ENCODE measurements around the gene CPLANE1.
"Not testable (repeated sequence)": the region's sequence is repeated elsewhere in the genome, so short reads cannot be mapped to it uniquely, and the experiment has no call there.

CPLANE1 gene

GRCh38 chr5:37234288-37234687 is 14.9 kb downstream of the CPLANE1 start:
- CTCF ChIA-PET: interaction anchor here (0.7 kb wide), 1 partner anchor 51 kb away, joined by 4 read pairs; no protein-coding TSS in a partner anchor
- POLR2A ChIA-PET: no interaction called here

GRCh38 chr5:37226377-37226776 is 22.8 kb downstream of the CPLANE1 start:
- ChIA-PET CTCF (no interaction called here), POLR2A (no interaction called here)
- TF ChIP-seq SP1 (IDR thresholded peaks at IDR 0.05) (no peak), HDGF (IDR thresholded peaks at IDR 0.05; ENCODE audit: borderline replicate concordance) (no peak), FOXM1 (IDR thresholded peaks at IDR 0.05; ENCODE audit: borderline replicate concordance) (no peak)
- DNase-seq (ENCODE audit: extremely low spot score): no peak

More at GRCh38 chr5:37234288-37234687, 14.9 kb downstream of the CPLANE1 start:
- no peak for DNase-seq (ENCODE audit: extremely low spot score)
- no peak for TF ChIP-seq ZNF384 (IDR thresholded peaks at IDR 0.05)
- TF ChIP-seq LEF1 (IDR thresholded peaks at IDR 0.05; ENCODE audit: borderline replicate concordance): no peak
- no peak for TF ChIP-seq ARNT (IDR thresholded peaks at IDR 0.05)

- POLR2A ChIA-PET: no interaction called here
- CTCF ChIA-PET: no interaction called here
Observed at GRCh38 chr5:37222181-37222580, 27.0 kb downstream of the CPLANE1 start.

GRCh38 chr5:37220426-37220825 is 28.8 kb downstream of the CPLANE1 start:
- POLR2A ChIA-PET; CTCF ChIA-PET; DNase-seq (ENCODE audit: extremely low spot score): not testable (repeated sequence)

More at GRCh38 chr5:37222181-37222580, 27.0 kb downstream of the CPLANE1 start:
- no peak for DNase-seq (ENCODE audit: extremely low spot score)
- TF ChIP-seq L3MBTL2 (conservative IDR thresholded peaks at IDR 0.05): no peak
- no peak for TF ChIP-seq CTBP1 (IDR thresholded peaks at IDR 0.05; ENCODE audit: borderline replicate concordance)
- TF ChIP-seq FOXA1 (IDR thresholded peaks at IDR 0.05): no peak
- TF ChIP-seq HDGF (IDR thresholded peaks at IDR 0.05; ENCODE audit: borderline replicate concordance): no peak
- TF ChIP-seq ARNT (IDR thresholded peaks at IDR 0.05): no peak
- no peak for TF ChIP-seq BHLHE40 (IDR thresholded peaks at IDR 0.05; ENCODE audit: borderline replicate concordance)
- TF ChIP-seq TARDBP (IDR thresholded peaks at IDR 0.05): no peak
- no peak for TF ChIP-seq SP1 (IDR thresholded peaks at IDR 0.05)
- no peak for TF ChIP-seq PKNOX1 (IDR thresholded peaks at IDR 0.05)
- no peak for TF ChIP-seq SUZ12 (IDR thresholded peaks at IDR 0.05)
- no peak for TF ChIP-seq NFRKB (IDR thresholded peaks at IDR 0.05)
- no peak for TF ChIP-seq LEF1 (IDR thresholded peaks at IDR 0.05; ENCODE audit: borderline replicate concordance)

- POLR2A ChIA-PET; CTCF ChIA-PET; DNase-seq (ENCODE audit: extremely low spot score): not testable (repeated sequence)
Observed at GRCh38 chr5:37219384-37219783, 29.8 kb downstream of the CPLANE1 start.

- ChIA-PET CTCF (no interaction called here), POLR2A (no interaction called here)
- TF ChIP-seq FOXM1 (IDR thresholded peaks at IDR 0.05; ENCODE audit: borderline replicate concordance): no peak
- TF ChIP-seq HDGF (IDR thresholded peaks at IDR 0.05; ENCODE audit: borderline replicate concordance): no peak
- no peak for TF ChIP-seq L3MBTL2 (conservative IDR thresholded peaks at IDR 0.05)
- no peak for TF ChIP-seq CTBP1 (IDR thresholded peaks at IDR 0.05; ENCODE audit: borderline replicate concordance)
- TF ChIP-seq PKNOX1 (IDR thresholded peaks at IDR 0.05): no peak
- no peak for TF ChIP-seq BHLHE40 (IDR thresholded peaks at IDR 0.05; ENCODE audit: borderline replicate concordance)
- TF ChIP-seq NFRKB (IDR thresholded peaks at IDR 0.05): no peak
- TF ChIP-seq SP1 (IDR thresholded peaks at IDR 0.05): no peak
- no peak for TF ChIP-seq LEF1 (IDR thresholded peaks at IDR 0.05; ENCODE audit: borderline replicate concordance)
- no peak for TF ChIP-seq ARNT (IDR thresholded peaks at IDR 0.05)
- DNase-seq (ENCODE audit: extremely low spot score): no peak
Observed at GRCh38 chr5:37217976-37218375, 31.2 kb downstream of the CPLANE1 start.

GRCh38 chr5:37214550-37214949 is 34.6 kb downstream of the CPLANE1 start:
- CTCF ChIA-PET: no interaction called here
- no peak for DNase-seq (ENCODE audit: extremely low spot score)
- POLR2A ChIA-PET: no interaction called here
- TF ChIP-seq L3MBTL2 (conservative IDR thresholded peaks at IDR 0.05): no peak
- no peak for TF ChIP-seq BHLHE40 (IDR thresholded peaks at IDR 0.05; ENCODE audit: borderline replicate concordance)
- no peak for TF ChIP-seq ARNT (IDR thresholded peaks at IDR 0.05)
- no peak for TF ChIP-seq TARDBP (IDR thresholded peaks at IDR 0.05)
- TF ChIP-seq NFRKB (IDR thresholded peaks at IDR 0.05): no peak
- no peak for TF ChIP-seq PKNOX1 (IDR thresholded peaks at IDR 0.05)

GRCh38 chr5:37212096-37212495 is 37.1 kb downstream of the CPLANE1 start:
- ChIA-PET CTCF (no interaction called here), POLR2A (no interaction called here)
- TF ChIP-seq SUZ12 (IDR thresholded peaks at IDR 0.05): no peak
- TF ChIP-seq ELF4 (IDR thresholded peaks at IDR 0.05): no peak
- no peak for TF ChIP-seq HDGF (IDR thresholded peaks at IDR 0.05; ENCODE audit: borderline replicate concordance)
- no peak for TF ChIP-seq NFRKB (IDR thresholded peaks at IDR 0.05)
- TF ChIP-seq LEF1 (IDR thresholded peaks at IDR 0.05; ENCODE audit: borderline replicate concordance): no peak
- TF ChIP-seq FOXA1 (IDR thresholded peaks at IDR 0.05): no peak
- no peak for TF ChIP-seq SP1 (IDR thresholded peaks at IDR 0.05)
- DNase-seq (ENCODE audit: extremely low spot score): no peak
